Measurements from ENCODE around the gene SBNO2.

Gene SBNO2

DNA sequence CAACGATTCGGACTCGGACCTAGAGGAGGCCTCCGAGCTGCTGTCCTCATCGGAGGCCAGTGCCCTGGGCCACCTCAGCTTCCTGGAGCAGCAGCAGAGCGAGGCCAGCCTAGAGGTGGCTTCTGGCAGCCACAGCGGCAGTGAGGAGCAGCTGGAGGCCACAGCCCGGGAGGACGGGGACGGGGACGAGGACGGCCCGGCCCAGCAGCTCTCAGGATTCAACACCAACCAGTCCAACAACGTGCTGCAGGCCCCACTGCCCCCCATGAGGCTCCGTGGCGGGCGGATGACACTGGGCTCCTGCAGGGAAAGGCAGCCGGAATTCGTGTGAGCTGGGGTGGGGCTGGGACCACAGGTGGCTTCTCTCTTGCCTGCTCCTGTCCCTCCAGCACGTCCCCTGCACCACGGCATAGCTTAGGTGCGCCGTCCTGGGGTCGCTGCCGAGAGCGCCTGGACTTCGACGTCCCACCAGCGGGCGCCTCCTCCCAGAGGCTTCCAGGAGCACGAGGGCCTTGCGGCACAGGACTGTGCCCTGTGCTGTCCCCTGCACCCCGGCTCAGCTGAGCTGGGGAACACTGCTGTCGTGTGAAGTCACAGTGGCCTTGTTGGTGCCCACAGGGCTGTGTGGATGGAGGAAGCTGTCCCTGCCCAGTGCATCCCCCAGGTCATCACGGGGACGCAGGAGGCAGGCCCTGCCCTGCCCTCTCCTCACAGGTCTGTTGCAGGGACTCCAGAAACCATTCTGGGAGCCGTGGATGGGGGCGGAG lies 88.2 kb downstream of the SBNO2 start:
- no peak for DNase-seq

- no peak for DNase-seq
Measured at GRCh38 chr19:1085053-1085658, 88.9 kb downstream of the SBNO2 start.

DNA sequence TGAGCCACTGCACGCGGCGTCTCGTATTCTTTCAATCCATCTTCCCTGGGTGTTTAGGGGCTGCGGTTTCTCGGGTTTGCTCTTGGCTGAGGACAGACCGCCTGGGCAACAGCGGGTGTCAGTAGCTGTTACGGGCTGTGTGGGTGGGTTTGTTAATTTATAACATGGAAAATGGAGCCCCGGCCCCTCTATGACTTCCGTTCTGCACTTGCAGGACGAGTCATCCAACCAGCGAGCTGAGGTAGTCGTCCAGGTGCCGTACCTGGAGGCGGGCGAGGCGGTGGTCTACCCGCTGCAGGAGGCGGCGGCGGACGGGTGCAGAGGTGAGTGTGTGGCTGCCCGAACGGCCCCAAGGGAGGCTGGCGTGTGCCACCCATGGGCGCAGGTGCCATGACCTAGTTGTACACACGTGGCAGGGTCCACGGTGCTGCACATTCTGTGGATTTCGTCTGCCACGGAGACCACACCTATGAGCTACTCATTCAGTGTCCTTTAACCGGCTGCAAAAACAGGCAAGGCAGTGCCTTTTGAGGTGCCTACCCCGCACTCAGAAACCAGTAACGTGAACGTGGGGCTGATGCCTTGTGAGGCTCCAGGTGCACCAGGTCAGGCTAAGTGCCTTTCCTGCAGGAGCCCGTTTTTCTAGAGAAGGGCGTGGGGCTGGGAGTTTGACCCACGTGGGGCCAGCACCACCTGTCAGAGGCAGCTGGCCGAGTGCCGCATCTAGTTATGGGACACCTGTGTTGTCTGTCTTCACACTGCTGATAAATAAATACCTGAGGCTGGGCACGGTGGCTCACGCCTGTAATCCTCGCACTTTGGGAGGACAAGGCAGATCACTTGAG lies 89.8 kb downstream of the SBNO2 start:
- DNase-seq, result no peak

DNA sequence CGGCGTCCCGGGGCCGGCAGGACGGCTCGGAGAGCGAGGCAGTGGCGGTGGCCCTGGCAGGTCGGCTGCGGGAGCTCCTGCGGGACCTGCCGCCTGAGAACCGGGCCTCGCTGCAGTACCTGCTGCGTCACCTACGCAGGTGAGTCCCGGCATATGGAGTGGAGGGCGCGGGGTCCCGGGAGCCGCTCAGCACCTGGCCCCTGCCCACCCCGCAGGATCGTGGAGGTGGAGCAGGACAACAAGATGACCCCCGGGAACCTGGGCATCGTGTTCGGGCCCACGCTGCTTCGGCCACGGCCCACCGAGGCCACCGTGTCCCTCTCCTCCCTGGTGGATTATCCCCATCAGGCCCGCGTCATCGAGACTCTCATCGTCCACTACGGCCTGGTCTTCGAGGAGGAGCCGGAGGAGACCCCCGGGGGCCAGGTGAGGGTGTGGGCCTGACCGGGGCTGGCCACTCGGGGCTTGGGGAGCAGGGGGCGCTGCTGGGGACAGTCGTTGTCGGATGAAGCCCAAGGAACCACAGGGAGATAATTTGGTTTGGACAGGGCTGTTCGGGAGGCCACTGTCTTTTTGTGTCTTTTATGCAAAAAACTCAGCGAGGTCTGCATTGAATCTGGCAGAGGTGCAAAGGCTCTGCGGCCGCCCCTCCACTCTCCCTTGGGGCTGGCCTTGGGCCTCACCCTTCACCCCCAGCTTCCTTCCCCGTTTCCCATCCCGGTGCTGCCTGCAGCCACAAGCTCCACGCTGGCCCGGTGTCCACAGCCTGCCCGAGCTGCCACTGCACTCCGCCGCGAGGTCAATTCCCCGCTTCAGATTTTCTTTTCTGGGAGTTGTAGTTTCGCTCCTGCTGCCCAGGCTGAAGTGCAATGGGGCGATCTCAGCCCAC lies 90.9 kb downstream of the SBNO2 start:
- no peak for DNase-seq

- peak; percentile 78 to 82 for DNase-seq
Measured at GRCh38 chr19:1082165-1082927, 91.7 kb downstream of the SBNO2 start.

- no peak for DNase-seq
Measured at GRCh38 chr19:1081301-1082164, 92.5 kb downstream of the SBNO2 start.

- DNase-seq, result no peak
Measured at GRCh38 chr19:1080360-1081161, 93.5 kb downstream of the SBNO2 start.

- DNase-seq, result no peak
Measured at GRCh38 chr19:1079566-1080111, 94.4 kb downstream of the SBNO2 start.

DNA sequence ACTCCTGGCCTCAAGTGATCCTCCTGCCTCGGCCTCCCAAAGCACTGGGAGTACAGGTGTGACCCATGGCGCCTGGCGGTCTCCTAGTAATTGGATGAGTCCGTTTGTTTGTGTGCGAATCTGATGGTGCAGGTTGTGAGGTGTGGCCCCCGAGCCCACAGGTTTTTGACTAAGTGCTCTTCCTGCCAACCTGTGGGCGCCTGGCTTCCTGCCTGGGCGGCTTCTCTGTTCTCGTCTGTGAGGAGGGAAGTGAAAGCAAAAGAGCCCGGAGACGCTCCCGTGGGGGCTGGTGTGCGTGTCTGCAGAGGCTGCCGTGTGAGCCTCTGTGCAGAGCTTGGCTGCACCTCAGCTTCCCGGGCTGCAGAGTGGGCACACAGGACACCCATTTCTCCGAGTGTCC lies 97.1 kb downstream of the SBNO2 start:
- DNase-seq, result no peak

DNA sequence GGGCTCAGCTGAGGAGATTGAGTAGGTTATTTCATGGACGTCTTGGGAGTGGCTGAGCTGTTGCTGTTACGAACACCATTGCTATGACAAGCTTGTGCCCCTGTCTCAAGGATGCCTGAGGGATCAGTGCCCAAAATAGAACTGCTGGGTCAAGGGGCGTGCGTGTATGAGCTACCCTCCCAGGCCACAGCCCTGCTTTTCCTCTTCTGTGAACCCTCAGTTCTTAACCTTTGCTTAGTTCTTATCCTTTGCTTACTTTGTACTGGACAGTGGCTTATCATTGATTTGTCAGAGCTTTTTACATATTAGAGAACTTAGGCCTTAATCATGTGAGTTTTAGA lies 98.1 kb downstream of the SBNO2 start:
- DNase-seq, result no peak

GRCh38 chr19:1074544-1075283 lies 99.4 kb downstream of the SBNO2 start:
- DNase-seq, result peak; percentile 75 to 88

GRCh38 chr19:1073956-1074517 lies 100.0 kb downstream of the SBNO2 start:
- no peak for DNase-seq

- no peak for DNase-seq
Measured at GRCh38 chr19:1073063-1073955, 100.8 kb downstream of the SBNO2 start.

DNA sequence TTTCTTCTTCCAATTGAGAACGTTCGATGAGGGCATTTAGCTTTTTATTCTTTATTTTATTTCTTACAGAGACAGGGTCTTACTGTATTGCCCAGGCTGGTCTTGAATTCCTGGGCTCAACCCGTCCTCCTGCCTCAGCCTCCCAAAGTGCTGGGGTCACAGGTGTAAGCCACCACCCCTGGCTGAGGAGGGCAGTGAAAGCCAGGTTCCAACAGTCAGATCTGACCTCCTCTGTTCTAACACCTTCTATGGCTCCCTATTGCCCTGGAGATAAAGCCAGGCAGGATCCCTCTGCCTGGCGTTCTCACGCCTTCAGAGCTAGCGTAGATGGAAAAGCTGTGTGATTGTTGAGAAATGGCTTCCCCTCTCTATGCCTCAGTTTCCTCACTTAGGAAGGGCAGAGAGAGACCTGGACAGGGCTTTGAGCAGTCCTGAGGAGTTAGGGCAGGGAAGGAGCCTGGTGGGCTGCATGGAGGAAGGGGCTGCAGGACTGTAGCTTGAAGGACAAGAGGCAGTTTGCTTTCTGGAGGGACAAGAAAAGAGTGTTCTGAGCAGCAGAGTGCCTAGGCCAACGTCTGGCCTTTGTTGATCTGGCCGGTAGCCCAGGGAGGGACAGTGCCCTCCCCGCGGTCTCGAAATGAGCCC lies 101.6 kb downstream of the SBNO2 start:
- no peak for DNase-seq

DNA sequence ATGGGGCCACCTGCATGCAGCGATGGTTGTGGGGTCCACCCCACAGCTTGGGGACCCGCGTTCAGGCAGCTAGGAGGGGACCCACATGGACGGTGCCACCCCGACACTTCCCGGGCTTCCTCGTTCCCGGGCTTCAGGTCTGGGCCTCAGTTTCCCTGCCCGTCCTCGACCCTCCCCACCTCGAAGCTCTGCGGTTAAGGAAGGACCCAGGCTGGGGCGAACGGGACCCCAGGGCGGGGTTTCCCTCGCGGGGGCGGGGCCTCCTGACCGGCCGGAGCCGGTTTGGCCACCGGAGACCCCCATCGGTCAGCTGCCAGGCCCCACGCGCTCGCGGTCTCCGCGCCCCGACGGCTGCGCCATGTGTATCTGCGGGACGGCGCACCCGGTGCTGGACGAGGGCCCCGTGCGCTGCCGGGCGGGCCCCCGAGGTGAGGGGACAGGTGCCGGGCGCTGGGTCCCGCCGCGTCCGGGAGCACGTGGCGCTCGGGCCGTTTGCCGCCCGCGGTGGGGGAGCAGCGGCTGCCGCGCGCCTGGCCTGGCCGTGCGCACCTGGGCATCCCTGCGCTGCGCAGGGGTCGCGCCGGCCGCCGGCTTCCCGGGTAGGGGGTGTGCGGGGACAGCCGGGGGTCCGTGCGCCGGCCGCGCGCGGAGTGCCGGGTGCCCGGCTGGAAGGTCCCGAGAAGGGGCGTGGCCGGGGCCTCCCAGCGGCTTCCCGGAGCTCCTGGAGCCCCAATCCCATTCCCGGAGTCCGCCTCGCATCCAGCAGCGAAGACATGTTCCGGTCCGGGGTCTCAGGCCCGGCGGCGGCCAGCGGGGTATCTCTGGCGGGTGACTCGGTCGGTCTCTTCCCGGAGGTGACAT lies 102.9 kb downstream of the SBNO2 start:
- no peak for DNase-seq

DNA sequence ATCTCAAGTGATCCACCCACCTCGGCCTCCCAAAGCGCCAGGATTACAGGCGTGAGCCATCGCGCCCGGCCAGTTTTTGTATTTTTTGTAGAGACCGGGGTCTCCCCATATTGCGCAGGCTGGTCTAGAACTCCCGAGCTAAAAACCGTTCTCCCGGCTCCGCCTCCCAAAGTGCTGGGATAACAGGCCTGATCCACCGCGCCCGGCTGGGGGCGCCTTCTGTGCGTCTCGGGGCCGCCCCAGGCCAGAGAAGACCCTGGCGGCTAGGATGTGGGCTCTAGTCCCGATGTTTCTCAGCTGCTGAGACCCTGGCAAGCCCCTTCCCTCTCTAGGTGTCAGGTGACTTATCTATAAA lies 103.5 kb downstream of the SBNO2 start:
- DNase-seq, result no peak

All from SHP77 (cell line).